Measurements from ENCODE around the gene THADA.

THADA gene

GRCh38 chr2:43180897-43181296 lies 414.9 kb downstream of the THADA start:
- TF ChIP-seq CTCF (IDR thresholded peaks at IDR 0.05; ENCODE audit: control insufficient read depth, insufficient read depth, low read depth, low read length, missing control alignments), result no peak
- DNase-seq (ENCODE audit: low read depth), result no peak
- no peak overlapping the region for H3K4me3 ChIP-seq (ENCODE audit: control insufficient read depth, low read depth, low read length)

Data from AG09309 (cell line).